ENCODE measurements around the gene DCTN3. TPM values are rescaled to one million over a fixed set of nuclear protein-coding genes. Genes with fewer than 3 reads are reported as not detected.

Gene DCTN3
- total RNA-seq, 2 donors from 2014 or later, result 36.1 to 39.9 TPM

DNA sequence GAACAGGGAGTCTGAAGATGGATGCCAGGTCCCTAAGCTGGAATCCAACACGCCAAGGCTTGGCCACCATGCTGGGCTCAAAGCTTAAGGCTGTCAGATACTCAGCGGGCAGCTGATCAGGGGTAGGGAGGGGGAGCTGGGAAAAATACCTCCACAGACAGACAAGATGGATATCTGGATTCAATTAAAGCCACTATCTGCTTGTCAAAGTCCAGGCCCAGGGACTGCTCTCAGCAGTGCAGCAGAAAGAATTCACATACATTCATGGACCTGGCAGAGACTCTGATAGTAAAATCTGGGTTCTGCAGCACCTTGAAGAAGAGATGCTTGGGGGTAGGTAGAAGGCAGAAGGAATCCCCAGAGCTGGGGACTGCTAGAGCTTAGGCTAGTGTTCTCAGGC is 5.2 kb downstream of the DCTN3 start:
- 86 to 97% methylated on average over 2 of the region's 2 CpGs for WGBS, 2 donors
- Histone ChIP-seq H3K36me3 (replicated peaks in 1 of 2; ENCODE audit: insufficient read depth in 1 of 2, low read depth in 2 of 2) (peaks cover 5 to 12% of the 10 kb centered on the region in 2 donors), H3K27me3 (no peaks in the 10 kb centered on the region), H3K27ac (no peak overlapping the region), H3K4me1 (peaks cover 35% of the 10 kb centered on the region), H3K4me3 (no peak overlapping the region), H3K9me3 (no peaks in the 10 kb centered on the region)
- DNase-seq (no peak), ATAC-seq (no peak)
- TF ChIP-seq POLR2A (IDR thresholded peaks at IDR 0.05), result no peak
- intact Hi-C loops (cut with DNase I), result no loop called here

- DNase-seq (peak; percentile 77 to 82 (median 81)), ATAC-seq (peak; percentile 70)
- Histone ChIP-seq H3K4me1 (peaks cover 24% of the 10 kb centered on the region), H3K36me3 (replicated peaks in 1 of 2; ENCODE audit: insufficient read depth in 1 of 2, low read depth in 2 of 2) (peaks cover 5 to 12% of the 10 kb centered on the region in 2 donors), H3K4me3 (peak overlapping the region in 1 of 2 donors; percentile 37), H3K9me3 (no peaks in the 10 kb centered on the region), H3K27ac (peak overlapping the region in 2 of 4 donors; percentile 55 to 75), H3K27me3 (no peaks in the 10 kb centered on the region)
- TF ChIP-seq CTCF (IDR thresholded peaks at IDR 0.05), result peak; percentile 75 to 87 (median 83)
- TF ChIP-seq POLR2A (IDR thresholded peaks at IDR 0.05), result no peak
- intact Hi-C loops (cut with DNase I), result no loop called here
- 1 to 2% methylated on average over 15 of the region's 15 CpGs for WGBS, 2 donors
Observed at GRCh38 chr9:34612788-34613390, 7.4 kb downstream of the DCTN3 start.

DNA sequence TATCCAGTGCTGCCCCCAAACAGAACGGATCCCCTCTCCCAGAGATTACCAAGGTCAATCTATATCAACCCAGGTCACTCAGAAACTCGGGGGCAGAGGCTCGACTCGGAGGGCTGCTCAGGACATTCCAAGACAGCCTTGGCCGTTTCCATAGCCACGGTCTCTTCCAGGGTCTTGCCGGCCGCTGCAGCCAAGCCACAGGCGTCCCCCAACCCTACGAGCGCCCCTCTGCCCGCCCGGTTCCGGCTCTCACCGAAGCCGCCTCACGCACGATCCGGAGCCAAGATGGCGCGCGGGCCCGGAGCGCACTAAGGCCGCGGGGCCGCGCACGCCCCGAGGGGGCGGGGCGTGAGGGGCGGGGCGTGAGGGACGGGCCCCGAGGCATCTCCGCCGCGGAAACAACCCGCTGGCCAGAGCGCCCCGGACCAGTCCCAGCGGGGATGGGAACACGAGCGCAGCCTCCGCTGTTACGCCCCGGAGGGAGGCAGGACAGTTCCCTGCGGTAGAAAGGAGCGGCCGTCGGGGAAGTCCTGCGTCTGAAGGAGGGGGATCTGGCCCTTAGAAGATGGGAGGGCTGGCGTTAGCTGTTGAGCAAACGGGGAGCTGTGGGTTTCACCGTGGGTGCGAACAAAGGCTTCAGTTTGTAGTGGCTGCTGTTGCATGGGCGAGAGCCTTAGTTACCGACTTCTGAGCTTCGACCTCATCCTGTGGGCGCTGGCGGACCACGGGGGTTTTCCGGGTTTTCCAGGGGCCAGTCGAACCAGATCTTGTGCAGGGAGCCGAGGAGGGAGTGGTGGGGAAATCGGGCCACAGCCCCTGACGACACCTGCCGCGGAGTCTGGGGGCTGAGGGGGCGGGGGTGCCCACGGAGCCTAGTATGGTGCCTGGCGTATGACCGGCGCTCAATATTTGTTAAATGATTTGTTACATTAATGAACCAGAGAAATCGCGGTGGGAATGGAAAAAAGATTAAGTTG is 8.2 kb downstream of the DCTN3 start, which contains the start of gene RPP25L:
Gene RPP25L (minus strand): TSS at position 287 of the 977 bp plus-strand sequence. CDS start 801 bp downstream, outside the sequence.
- Histone ChIP-seq H3K27ac (peak within 1 kb of the TSS; percentile 55 to 75 (median 62)), H3K36me3 (replicated peaks in 1 of 2; ENCODE audit: insufficient read depth in 1 of 2, low read depth in 2 of 2) (peaks cover 0 to 6% of the 10 kb centered on the region in 2 donors), H3K4me3 (peak within 1 kb of the TSS; percentile 37 to 57), H3K27me3 (no peaks in the 10 kb centered on the region), H3K4me1 (peaks cover 24% of the 10 kb centered on the region), H3K9me3 (no peaks in the 10 kb centered on the region)
- intact Hi-C loops (cut with DNase I), result no loop called here
- peak; percentile 79 to 92 (median 88) for DNase-seq
- 0% methylated on average over 27 to 77 of the region's 77 CpGs for WGBS, 2 donors
- ATAC-seq, result peak; percentile 97
- TF ChIP-seq CTCF (IDR thresholded peaks at IDR 0.05) (no peak), POLR2A (IDR thresholded peaks at IDR 0.05) (peak; percentile 72 to 84 (median 75))

- Histone ChIP-seq H3K4me1 (peaks cover 24% of the 10 kb centered on the region), H3K27me3 (no peaks in the 10 kb centered on the region), H3K27ac (peak overlapping the region; percentile 55 to 75 (median 62)), H3K9me3 (no peaks in the 10 kb centered on the region), H3K4me3 (peak overlapping the region; percentile 37 to 57), H3K36me3 (replicated peaks in 1 of 2; ENCODE audit: insufficient read depth in 1 of 2, low read depth in 2 of 2) (peaks cover 0 to under 1% of the 10 kb centered on the region in 2 donors)
- DNase-seq (peak in 1 of 4 donors; percentile 36), ATAC-seq (peak; percentile 15)
- TF ChIP-seq CTCF (IDR thresholded peaks at IDR 0.05), result no peak
- TF ChIP-seq POLR2A (IDR thresholded peaks at IDR 0.05), result no peak
- WGBS, 2 donors, result 46 to 59% methylated on average over 8 to 10 of the region's 10 CpGs
- intact Hi-C loops (cut with DNase I), result no loop called here
Observed at GRCh38 chr9:34611251-34611810, 9.0 kb downstream of the DCTN3 start.

Data from body of pancreas (tissue), 4 donors.